ENCODE data around the gene FGF22. TPM values are rescaled to one million over a fixed set of nuclear protein-coding genes. Genes with fewer than 3 reads are reported as not detected.
"Not testable (repeated sequence)": the region's sequence is repeated elsewhere in the genome, so short reads cannot be mapped to it uniquely, and the experiment has no call there.

Gene FGF22
- total RNA-seq, 1 experiment from 2014 or later, result not detected

GRCh38 chr19:619286-620002, 20.2 kb upstream of the FGF22 start:
- in situ Hi-C loops (cut with HindIII; ENCODE audit: low sequenced_read_pairs), result no loop called here
- no peak for DNase-seq (ENCODE audit: low spot score)

GRCh38 chr19:620166-620862, 19.4 kb upstream of the FGF22 start:
- DNase-seq (ENCODE audit: low spot score), result no peak
- in situ Hi-C loops (cut with HindIII; ENCODE audit: low sequenced_read_pairs), result no loop called here

- in situ Hi-C loops (cut with HindIII; ENCODE audit: low sequenced_read_pairs); DNase-seq (ENCODE audit: low spot score): not testable (repeated sequence)
Measured at GRCh38 chr19:621191-621590, 18.5 kb upstream of the FGF22 start.

- in situ Hi-C loops (cut with HindIII; ENCODE audit: low sequenced_read_pairs), result no loop called here
- DNase-seq (ENCODE audit: low spot score), result no peak
Measured at GRCh38 chr19:621819-622218, 17.9 kb upstream of the FGF22 start.

GRCh38 chr19:622666-623065, 17.0 kb upstream of the FGF22 start:
- DNase-seq (ENCODE audit: low spot score), result no peak

GRCh38 chr19:623175-623916, 16.3 kb upstream of the FGF22 start:
- no peak for DNase-seq (ENCODE audit: low spot score)
- in situ Hi-C loops (cut with HindIII; ENCODE audit: low sequenced_read_pairs), result no loop called here

More at GRCh38 chr19:622666-623065, 17.0 kb upstream of the FGF22 start:
- in situ Hi-C loops (cut with HindIII; ENCODE audit: low sequenced_read_pairs), result no loop called here

- no peak for DNase-seq (ENCODE audit: low spot score)
- in situ Hi-C loops (cut with HindIII; ENCODE audit: low sequenced_read_pairs), result no loop called here
Measured at GRCh38 chr19:623974-624373, 15.7 kb upstream of the FGF22 start.

GRCh38 chr19:624433-625109, 15.1 kb upstream of the FGF22 start:
- in situ Hi-C loops (cut with HindIII; ENCODE audit: low sequenced_read_pairs), result no loop called here
- DNase-seq (ENCODE audit: low spot score), result no peak

GRCh38 chr19:625257-625656, 14.4 kb upstream of the FGF22 start:
- in situ Hi-C loops (cut with HindIII; ENCODE audit: low sequenced_read_pairs), result no loop called here
- DNase-seq (ENCODE audit: low spot score), result no peak

GRCh38 chr19:626566-626965, 13.1 kb upstream of the FGF22 start:
- DNase-seq (ENCODE audit: low spot score); in situ Hi-C loops (cut with HindIII; ENCODE audit: low sequenced_read_pairs): not testable (repeated sequence)

GRCh38 chr19:628168-628567, 11.5 kb upstream of the FGF22 start:
- DNase-seq (ENCODE audit: low spot score), result no peak
- in situ Hi-C loops (cut with HindIII; ENCODE audit: low sequenced_read_pairs), result no loop called here

- in situ Hi-C loops (cut with HindIII; ENCODE audit: low sequenced_read_pairs), result not testable (repeated sequence)
Measured at GRCh38 chr19:629515-629914, 10.2 kb upstream of the FGF22 start.

GRCh38 chr19:629961-630714, 9.5 kb upstream of the FGF22 start:
- DNase-seq (ENCODE audit: low spot score), result peak; percentile 27
- in situ Hi-C loops (cut with HindIII; ENCODE audit: low sequenced_read_pairs), result no loop called here

More at GRCh38 chr19:629515-629914, 10.2 kb upstream of the FGF22 start:
- peak; percentile 14 for DNase-seq (ENCODE audit: low spot score)

- in situ Hi-C loops (cut with HindIII; ENCODE audit: low sequenced_read_pairs), result no loop called here
- DNase-seq (ENCODE audit: low spot score), result no peak
Measured at GRCh38 chr19:632579-633067, 7.1 kb upstream of the FGF22 start.

GRCh38 chr19:633068-633785, 6.5 kb upstream of the FGF22 start, which contains the start of gene POLRMT:
Gene POLRMT, minus strand, starts transcription at chr19:633537. Its CDS starts 25 bp downstream, at chr19:633512.
- DNase-seq (ENCODE audit: low spot score), result peak; percentile 98
- in situ Hi-C loops (cut with HindIII; ENCODE audit: low sequenced_read_pairs), result no loop called here

- in situ Hi-C loops (cut with HindIII; ENCODE audit: low sequenced_read_pairs), result no loop called here
- no peak for DNase-seq (ENCODE audit: low spot score)
Measured at GRCh38 chr19:633786-634639, 5.7 kb upstream of the FGF22 start.

GRCh38 chr19:634975-635652, 4.6 kb upstream of the FGF22 start:
- in situ Hi-C loops (cut with HindIII; ENCODE audit: low sequenced_read_pairs), result no loop called here
- DNase-seq (ENCODE audit: low spot score), result no peak
